Smooth muscle cell (in vitro differentiated cells): ENCODE results near the gene VSIR. TPM values are rescaled to one million over a fixed set of nuclear protein-coding genes. Genes with fewer than 3 reads are reported as not detected.

Source experiments
- DNase-seq: peaks from one replicate; lab custom pipeline; 2025; ENCODE audit not compliant: unreplicated experiment; lab: John Stamatoyannopoulos, UW
- H2AFZ ChIP-seq: fragments of 200-600 bp; sonication (generic); 2 replicates; pipeline ENCODE4 v1.6.0; 2016; ENCODE audit warnings: antibody characterized with exemption, low read depth, mild to moderate bottlenecking
- H3F3A ChIP-seq: fragments of 200-600 bp; sonication (generic); 2 replicates; pipeline ENCODE4 v1.6.0; 2017; ENCODE audit warnings: antibody characterized with exemption, low read depth
- H3K27ac ChIP-seq: fragments of 200-600 bp; sonication (generic); 2 replicates; pipeline ENCODE4 v1.5.1; 2016; ENCODE audit warnings: low read depth, mild to moderate bottlenecking
- H3K27me3 ChIP-seq: fragments of 200-600 bp; sonication (generic); 2 replicates; pipeline ENCODE4 v1.6.1; 2016; ENCODE audit warnings: low read depth, mild to moderate bottlenecking
- H3K36me3 ChIP-seq: fragments of 200-600 bp; sonication (generic); 2 replicates; pipeline ENCODE4 v1.5.1; 2016; ENCODE audit warnings: low read depth
- H3K4me1 ChIP-seq: fragments of 200-600 bp; sonication (generic); 2 replicates; pipeline ENCODE4 v1.5.1; 2016; ENCODE audit warnings: low read depth
- H3K4me2 ChIP-seq: fragments of 200-600 bp; sonication (generic); 2 replicates; pipeline ENCODE4 v1.6.0; 2016; ENCODE audit warnings: mild to moderate bottlenecking
- H3K4me3 ChIP-seq: fragments of 200-600 bp; sonication (generic); 2 replicates; pipeline ENCODE4 v1.5.1; 2016; ENCODE audit warnings: mild to moderate bottlenecking
- H3K79me2 ChIP-seq: fragments of 200-600 bp; sonication (generic); 2 replicates; pipeline ENCODE4 v1.6.0; 2016; ENCODE audit warnings: low read depth, mild to moderate bottlenecking
- H3K9ac ChIP-seq: fragments of 200-600 bp; sonication (generic); 2 replicates; pipeline ENCODE4 v1.6.0; 2016; ENCODE audit warnings: low read depth
- H3K9me3 ChIP-seq: fragments of 200-600 bp; sonication (generic); replicated peaks from 2 replicates; pipeline ENCODE4 v1.5.1; 2016; ENCODE audit warnings: low read depth
- H4K20me1 ChIP-seq: fragments of 200-600 bp; sonication (generic); 2 replicates; pipeline ENCODE4 v1.6.0; 2016; ENCODE audit warnings: low read depth
- WGBS: methylation state at CpG from one replicate; pipeline ENCODE4 v1.1.7; 2016; ENCODE audit warnings: low lambda C conversion rate; 5-methylcytosine and 5-hydroxymethylcytosine counted together
- polyA plus RNA-seq: library from polyadenylated mRNA; unstranded; fragments of >200 nt; fragmentation: Nextera tagmentation; extraction: Ambion mirVana; gene quantifications from 2 replicates; pipeline ENCODE4 v1.2.1, GENCODE V29; 2016
- total RNA-seq: library from RNA; depleted of rRNA; stranded (reverse); fragments of >200 nt; gene quantifications from 2 replicates; pipeline ENCODE4 v1.2.3, GENCODE V29; 2014
- TF ChIP-seq, protein P1 (sequence below): fragments of 200-600 bp; sonication (generic); IDR thresholded peaks from 2 replicates; pipeline ENCODE4 v1.5.1; 2017; ENCODE audit warnings: borderline replicate concordance, mild to moderate bottlenecking, antibody characterized with exemption; ENCODE audit not compliant: insufficient read depth, poor library complexity, severe bottlenecking

VSIR gene
- total and polyA plus RNA-seq, 2 experiments from 2014 or later = 3.6 TPM

DNA sequence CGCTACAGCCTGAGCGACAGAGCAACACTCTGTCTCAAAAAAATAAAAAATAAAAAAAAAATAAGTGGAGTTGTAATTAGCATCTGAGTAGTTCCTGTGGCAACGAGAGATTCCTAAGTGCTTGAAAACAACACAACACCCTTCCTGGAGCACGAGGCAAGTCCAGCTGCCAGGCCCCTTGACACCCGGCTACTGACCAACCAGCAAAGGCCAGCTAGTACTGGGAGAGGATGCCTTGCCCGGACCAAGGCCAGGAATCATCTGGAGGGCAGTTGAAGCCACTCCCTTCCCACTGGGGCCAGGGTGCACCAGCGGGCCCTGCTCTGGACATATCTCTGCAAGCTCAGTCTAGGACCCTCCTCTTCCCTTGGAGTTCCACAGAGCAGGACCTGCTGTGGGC, 54.3 kb downstream of the VSIR start:
- Histone ChIP-seq H3K27ac (no peak overlapping the region), H3K4me1 (peaks cover 5% of the 10 kb centered on the region), H3K27me3 (no peaks in the 10 kb centered on the region), H3K9ac (no peak overlapping the region), H3K4me3 (no peak overlapping the region), H3K79me2 (no peaks in the 10 kb centered on the region), H3F3A (no peaks in the 10 kb centered on the region), H2AFZ (no peak overlapping the region), H3K9me3 (no peaks in the 10 kb centered on the region), H3K36me3 (no peaks in the 10 kb centered on the region), H3K4me2 (no peak overlapping the region), H4K20me1 (no peaks in the 10 kb centered on the region)
- WGBS = 92% methylated on average over 7 of the region's 7 CpGs
- no peak for DNase-seq
- TF ChIP-seq, protein P1, sequence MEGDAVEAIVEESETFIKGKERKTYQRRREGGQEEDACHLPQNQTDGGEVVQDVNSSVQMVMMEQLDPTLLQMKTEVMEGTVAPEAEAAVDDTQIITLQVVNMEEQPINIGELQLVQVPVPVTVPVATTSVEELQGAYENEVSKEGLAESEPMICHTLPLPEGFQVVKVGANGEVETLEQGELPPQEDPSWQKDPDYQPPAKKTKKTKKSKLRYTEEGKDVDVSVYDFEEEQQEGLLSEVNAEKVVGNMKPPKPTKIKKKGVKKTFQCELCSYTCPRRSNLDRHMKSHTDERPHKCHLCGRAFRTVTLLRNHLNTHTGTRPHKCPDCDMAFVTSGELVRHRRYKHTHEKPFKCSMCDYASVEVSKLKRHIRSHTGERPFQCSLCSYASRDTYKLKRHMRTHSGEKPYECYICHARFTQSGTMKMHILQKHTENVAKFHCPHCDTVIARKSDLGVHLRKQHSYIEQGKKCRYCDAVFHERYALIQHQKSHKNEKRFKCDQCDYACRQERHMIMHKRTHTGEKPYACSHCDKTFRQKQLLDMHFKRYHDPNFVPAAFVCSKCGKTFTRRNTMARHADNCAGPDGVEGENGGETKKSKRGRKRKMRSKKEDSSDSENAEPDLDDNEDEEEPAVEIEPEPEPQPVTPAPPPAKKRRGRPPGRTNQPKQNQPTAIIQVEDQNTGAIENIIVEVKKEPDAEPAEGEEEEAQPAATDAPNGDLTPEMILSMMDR = no peak

DNA sequence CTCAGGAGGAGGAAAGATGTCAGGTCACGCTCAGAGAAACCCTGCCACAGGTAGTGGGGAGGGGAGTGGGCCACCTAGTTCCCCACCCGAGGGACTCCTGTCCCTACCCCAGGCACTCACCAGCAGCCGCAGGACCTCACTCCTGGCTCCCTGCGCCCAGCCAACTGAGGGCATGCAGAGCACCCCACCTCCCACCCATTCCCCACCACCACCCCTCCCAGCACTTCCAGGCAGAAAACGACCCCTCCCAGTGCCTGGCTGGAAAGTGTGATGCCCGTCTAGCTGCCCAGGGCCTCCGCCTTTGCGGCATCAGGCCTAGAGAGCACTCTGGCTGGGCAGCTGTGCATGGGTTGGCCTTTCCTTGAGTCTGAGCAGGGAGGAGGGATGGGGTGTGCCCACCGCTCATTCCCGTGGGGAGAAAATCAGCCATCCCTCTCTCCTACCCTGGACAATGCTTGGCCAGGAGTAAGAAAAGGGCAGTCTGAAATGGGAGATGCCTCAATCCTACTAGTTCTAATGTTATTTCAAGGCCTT, 55.1 kb downstream of the VSIR start:
- Histone ChIP-seq H2AFZ (no peak overlapping the region), H3K27ac (no peak overlapping the region), H3K79me2 (no peaks in the 10 kb centered on the region), H3K4me2 (no peak overlapping the region), H3K9ac (no peak overlapping the region), H3K9me3 (no peaks in the 10 kb centered on the region), H4K20me1 (no peaks in the 10 kb centered on the region), H3K4me1 (peaks cover 13% of the 10 kb centered on the region), H3K27me3 (no peaks in the 10 kb centered on the region), H3K4me3 (no peak overlapping the region), H3F3A (no peaks in the 10 kb centered on the region), H3K36me3 (no peaks in the 10 kb centered on the region)
- WGBS = 91% methylated on average over 10 of the region's 10 CpGs
- TF ChIP-seq, protein P1 = no peak
- no peak for DNase-seq

- 86% methylated on average over 2 of the region's 2 CpGs for WGBS
- H3K9ac ChIP-seq = no peak overlapping the region
- H3K36me3 ChIP-seq = no peaks in the 10 kb centered on the region
- no peak overlapping the region for H3K4me3 ChIP-seq
- peaks cover 16% of the 10 kb centered on the region for H3K4me1 ChIP-seq
- H3F3A ChIP-seq = no peaks in the 10 kb centered on the region
- DNase-seq = no peak
- H3K9me3 ChIP-seq = no peaks in the 10 kb centered on the region
- H3K4me2 ChIP-seq = no peak overlapping the region
- H3K27me3 ChIP-seq = no peaks in the 10 kb centered on the region
- TF ChIP-seq, protein P1 = no peak
- no peaks in the 10 kb centered on the region for H4K20me1 ChIP-seq
- H2AFZ ChIP-seq = no peak overlapping the region
- H3K27ac ChIP-seq = no peak overlapping the region
- H3K79me2 ChIP-seq = no peaks in the 10 kb centered on the region
These were observed 55.8 kb downstream of the VSIR start for GRCh38 chr10:71717551-71717951.

- WGBS = 90% methylated on average over 4 of the region's 4 CpGs
These were observed 56.3 kb downstream of the VSIR start for GRCh38 chr10:71717056-71717455.

More at GRCh38 chr10:71717056-71717455, 56.3 kb downstream of the VSIR start:
- no peaks in the 10 kb centered on the region for H4K20me1 ChIP-seq
- H3K4me2 ChIP-seq = no peak overlapping the region
- H3K27ac ChIP-seq = no peak overlapping the region
- DNase-seq = no peak
- no peaks in the 10 kb centered on the region for H3K9me3 ChIP-seq
- H3K36me3 ChIP-seq = no peaks in the 10 kb centered on the region
- H3F3A ChIP-seq = no peaks in the 10 kb centered on the region
- no peak overlapping the region for H2AFZ ChIP-seq
- no peak overlapping the region for H3K9ac ChIP-seq
- TF ChIP-seq, protein P1 = no peak
- peaks cover 16% of the 10 kb centered on the region for H3K4me1 ChIP-seq
- H3K4me3 ChIP-seq = no peak overlapping the region
- no peaks in the 10 kb centered on the region for H3K79me2 ChIP-seq
- H3K27me3 ChIP-seq = no peaks in the 10 kb centered on the region
